Mucosa of rectum (tissue), 2 donors: Measurements from ENCODE around the gene GLB1L.
"Not testable (repeated sequence)": the region's sequence is repeated elsewhere in the genome, so short reads cannot be mapped to it uniquely, and the experiment has no call there.

Experiments
- H3K27ac ChIP-seq, 2 donors: one replicate each; pipeline ENCODE4 v1.7.0; 2013; ENCODE audit warnings: inconsistent platforms in 2 of 2, low read depth in 2 of 2, low read length in 2 of 2
- H3K27me3 ChIP-seq, 2 donors: one replicate each; pipeline ENCODE4 v1.7.0; 2013; ENCODE audit warnings: low read length in 2 of 2; ENCODE audit not compliant: control insufficient read depth in 2 of 2, insufficient read depth in 2 of 2
- H3K36me3 ChIP-seq, 2 donors: one replicate each; pipeline ENCODE4 v1.7.0; 2013; ENCODE audit warnings: low read length in 2 of 2; ENCODE audit not compliant: control insufficient read depth in 2 of 2, insufficient read depth in 2 of 2
- H3K4me1 ChIP-seq, 2 donors: one replicate each; pipeline ENCODE4 v1.7.0; 2013; ENCODE audit warnings: low read length in 2 of 2, mild to moderate bottlenecking in 1 of 2; ENCODE audit not compliant: control insufficient read depth in 2 of 2, insufficient read depth in 2 of 2
- H3K4me3 ChIP-seq, 2 donors: one replicate each; pipeline ENCODE4 v1.7.0; 2013; ENCODE audit warnings: low read length in 2 of 2
- H3K9ac ChIP-seq, 2 donors: one replicate each; pipeline ENCODE4 v1.7.0; 2013; ENCODE audit warnings: low read length in 2 of 2, low read depth in 1 of 2, mild to moderate bottlenecking in 1 of 2
- H3K9me3 ChIP-seq, 2 donors: one replicate each; pipeline ENCODE4 v1.7.0; 2013; ENCODE audit warnings: low read length in 2 of 2; ENCODE audit not compliant: control insufficient read depth in 2 of 2
- donor health status: healthy.
- donor health status: Normal muscosa, but diverticular disease.

GLB1L gene

DNA sequence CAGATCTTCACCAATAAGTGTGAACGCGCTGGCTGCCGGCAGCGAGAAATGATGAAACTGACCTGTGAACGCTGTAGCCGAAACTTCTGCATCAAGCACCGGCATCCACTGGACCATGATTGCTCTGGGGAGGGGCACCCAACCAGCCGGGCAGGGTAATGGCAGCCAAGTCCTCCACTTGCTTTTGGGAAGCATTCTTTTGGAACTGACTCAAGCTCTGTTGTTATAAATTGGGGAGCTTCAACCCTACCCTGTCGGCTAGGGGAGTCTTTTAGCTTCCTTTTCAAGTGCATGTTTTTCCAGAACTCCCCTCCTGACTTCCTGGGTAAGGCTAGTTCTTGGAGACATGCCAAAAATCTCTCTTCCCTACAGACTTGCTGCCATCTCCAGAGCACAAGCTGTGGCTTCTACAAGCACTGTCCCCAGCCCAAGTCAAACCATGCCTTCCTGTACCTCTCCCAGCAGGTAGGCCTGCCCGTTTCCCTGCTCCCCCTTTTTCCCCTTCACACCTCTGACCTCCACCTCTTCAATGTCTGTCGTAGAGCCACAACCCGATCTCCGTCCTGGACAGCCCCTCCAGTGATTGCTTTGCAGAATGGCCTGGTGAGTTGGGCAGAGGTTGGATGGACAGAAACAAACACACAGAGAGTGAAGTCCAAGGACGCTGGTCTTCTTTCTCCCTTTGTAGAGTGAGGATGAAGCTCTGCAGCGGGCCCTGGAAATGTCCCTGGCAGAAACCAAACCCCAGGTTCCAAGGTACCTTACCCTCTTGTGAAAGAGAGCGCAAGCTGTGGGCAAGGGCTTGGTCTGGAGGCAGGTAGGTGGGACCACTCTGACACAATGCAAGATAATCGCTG is 37.1 kb downstream of the GLB1L start:
- H3K4me3 ChIP-seq: peak overlapping the region in 1 of 2 donors; percentile 79
- peaks cover 23 to 29% of the 10 kb centered on the region in 2 donors for H3K36me3 ChIP-seq
- peaks cover 16 to 19% of the 10 kb centered on the region in 2 donors for H3K4me1 ChIP-seq
- no peaks in the 10 kb centered on the region for H3K27me3 ChIP-seq
- no peaks in the 10 kb centered on the region for H3K9me3 ChIP-seq
- H3K9ac ChIP-seq: peak overlapping the region in 1 of 2 donors; percentile 67
- H3K27ac ChIP-seq: no peak overlapping the region

DNA sequence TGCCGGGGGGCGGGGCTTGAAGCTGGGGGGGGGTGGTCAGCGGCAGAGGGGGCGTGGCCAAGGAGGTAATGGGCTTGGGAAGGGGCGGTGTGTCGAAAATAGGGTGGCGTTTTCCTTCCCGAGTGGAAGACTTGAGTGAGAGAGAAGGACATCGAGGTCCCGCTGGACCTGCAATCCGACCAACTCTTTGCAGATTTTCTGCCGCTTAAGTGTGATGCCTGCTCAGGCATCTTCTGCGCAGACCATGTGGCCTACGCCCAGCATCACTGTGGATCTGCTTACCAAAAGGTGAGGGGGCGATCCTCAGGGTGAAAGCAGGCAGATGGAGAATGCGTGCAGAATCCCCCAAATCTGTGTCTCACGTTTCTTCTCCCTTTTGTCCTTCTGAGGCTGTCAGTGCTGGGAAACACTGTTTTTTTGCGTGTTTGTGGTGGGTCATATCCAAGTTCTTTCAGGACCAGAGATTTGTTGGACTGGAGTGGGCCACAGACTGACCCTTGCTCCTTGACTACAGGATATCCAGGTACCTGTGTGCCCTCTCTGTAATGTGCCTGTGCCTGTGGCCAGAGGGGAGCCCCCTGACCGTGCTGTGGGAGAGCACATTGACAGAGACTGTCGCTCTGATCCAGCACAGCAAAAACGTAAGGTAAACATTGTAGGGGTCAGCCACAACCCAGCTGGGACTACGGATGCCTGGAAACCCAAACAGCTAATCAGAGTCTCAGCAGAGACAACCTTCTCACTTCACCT is 37.9 kb downstream of the GLB1L start:
- Histone ChIP-seq H3K27me3 (no peaks in the 10 kb centered on the region), H3K27ac (peak overlapping the region; percentile 94 to 98), H3K4me3 (peak overlapping the region; percentile 56 to 79), H3K9ac (peak overlapping the region; percentile 38 to 67), H3K4me1 (peaks cover 16 to 19% of the 10 kb centered on the region in 2 donors), H3K36me3 (peaks cover 18 to 28% of the 10 kb centered on the region in 2 donors), H3K9me3 (no peaks in the 10 kb centered on the region)

DNA sequence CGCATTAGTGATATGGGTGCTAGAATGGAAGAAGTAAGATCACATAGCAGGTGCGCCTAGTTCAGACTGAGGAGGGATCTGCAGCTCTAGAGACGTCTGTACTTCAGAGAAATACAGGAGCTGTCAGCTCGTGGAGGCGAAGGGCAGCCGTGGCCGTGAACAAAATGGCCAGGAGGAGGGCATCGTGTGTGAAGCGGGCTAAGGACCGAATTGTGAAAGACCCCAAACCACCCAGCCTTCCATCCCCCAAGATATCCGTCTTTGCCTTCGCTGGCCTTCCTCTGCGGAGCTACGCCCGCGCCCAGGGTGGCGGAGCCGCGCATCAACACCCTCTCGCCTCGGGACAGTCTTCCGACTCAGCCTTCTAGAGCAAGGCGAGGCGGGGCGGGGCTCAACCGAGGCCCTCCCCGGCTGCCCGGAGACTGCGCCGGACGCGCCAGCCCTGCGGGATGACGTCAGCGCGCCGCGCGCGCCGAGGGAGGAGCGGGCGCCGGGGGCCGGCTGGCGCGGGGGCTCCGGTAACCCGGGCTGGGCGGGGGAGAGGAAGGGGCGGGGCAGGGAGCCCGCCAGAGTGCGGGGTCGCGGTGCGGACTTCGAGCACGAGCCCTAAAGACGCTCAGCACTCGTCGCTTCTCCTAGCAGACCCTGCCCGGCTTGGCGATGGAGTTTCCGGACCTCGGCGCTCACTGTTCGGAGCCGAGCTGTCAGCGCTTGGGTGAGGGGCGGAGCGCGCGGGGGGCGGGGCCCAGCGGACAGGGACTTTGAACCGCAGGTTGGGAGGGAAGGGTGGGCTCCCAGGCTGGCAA is 38.7 kb downstream of the GLB1L start, which contains the start of gene ZFAND2B:
ZFAND2B (plus strand) TSS at position 455 of the 806 bp plus-strand sequence; CDS start at position 661, 206 bp downstream.
- Histone ChIP-seq H3K4me1 (peaks cover 16 to 19% of the 10 kb centered on the region in 2 donors), H3K36me3 (peaks cover 18 to 28% of the 10 kb centered on the region in 2 donors), H3K27me3 (no peaks in the 10 kb centered on the region), H3K9me3 (no peaks in the 10 kb centered on the region), H3K27ac (peak within 1 kb of the TSS; percentile 94 to 98), H3K9ac (peak within 1 kb of the TSS; percentile 92 to 98), H3K4me3 (peak within 1 kb of the TSS; percentile 71 to 93)

DNA sequence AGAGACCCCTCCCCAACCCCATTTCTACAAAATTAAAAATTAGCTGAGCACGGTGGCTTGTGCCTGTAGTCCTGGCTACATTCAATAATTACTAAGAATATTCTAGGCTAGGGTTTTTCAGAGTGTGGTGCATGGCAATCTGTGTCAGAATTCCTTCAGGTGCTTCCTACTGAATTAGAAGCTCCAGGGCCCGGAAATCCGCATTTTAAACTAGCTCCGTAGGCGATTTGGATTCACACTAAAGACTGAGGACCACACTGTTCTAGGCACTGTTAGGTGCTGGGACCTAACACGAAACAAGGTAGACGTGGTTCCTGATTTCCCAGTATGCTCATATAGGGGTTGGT is 39.3 kb downstream of the GLB1L start:
- Histone ChIP-seq H3K27me3 (no peaks in the 10 kb centered on the region), H3K4me3 (peak overlapping the region; percentile 71 to 93), H3K9me3 (no peaks in the 10 kb centered on the region), H3K9ac (peak overlapping the region; percentile 92 to 98), H3K4me1 (peaks cover 16 to 19% of the 10 kb centered on the region in 2 donors), H3K36me3 (peaks cover 18 to 25% of the 10 kb centered on the region in 2 donors), H3K27ac (peak overlapping the region; percentile 94 to 98)

DNA sequence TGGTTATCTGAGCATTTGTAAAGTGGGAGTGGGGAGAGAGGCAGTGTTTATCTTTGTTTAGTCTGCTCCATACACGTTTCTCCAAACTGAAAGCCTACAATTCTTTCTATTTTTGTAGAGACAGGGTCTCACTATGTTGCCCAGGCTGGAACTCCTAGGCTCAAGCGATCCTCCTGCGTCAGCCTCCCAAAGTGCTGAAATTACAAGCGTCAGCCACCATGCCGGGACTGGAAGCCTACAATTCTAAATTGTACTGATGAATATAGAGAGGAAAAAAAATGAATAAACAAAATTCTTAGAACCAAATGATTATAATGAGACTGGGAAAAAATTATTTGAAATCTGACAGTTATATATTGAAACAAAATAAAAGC is 40.1 kb downstream of the GLB1L start:
- Histone ChIP-seq H3K36me3 (peaks cover 17 to 18% of the 10 kb centered on the region in 2 donors), H3K9ac (no peak overlapping the region), H3K4me1 (peaks cover 16 to 19% of the 10 kb centered on the region in 2 donors), H3K27ac (no peak overlapping the region), H3K27me3 (no peaks in the 10 kb centered on the region), H3K4me3 (no peak overlapping the region), H3K9me3 (no peaks in the 10 kb centered on the region)

DNA sequence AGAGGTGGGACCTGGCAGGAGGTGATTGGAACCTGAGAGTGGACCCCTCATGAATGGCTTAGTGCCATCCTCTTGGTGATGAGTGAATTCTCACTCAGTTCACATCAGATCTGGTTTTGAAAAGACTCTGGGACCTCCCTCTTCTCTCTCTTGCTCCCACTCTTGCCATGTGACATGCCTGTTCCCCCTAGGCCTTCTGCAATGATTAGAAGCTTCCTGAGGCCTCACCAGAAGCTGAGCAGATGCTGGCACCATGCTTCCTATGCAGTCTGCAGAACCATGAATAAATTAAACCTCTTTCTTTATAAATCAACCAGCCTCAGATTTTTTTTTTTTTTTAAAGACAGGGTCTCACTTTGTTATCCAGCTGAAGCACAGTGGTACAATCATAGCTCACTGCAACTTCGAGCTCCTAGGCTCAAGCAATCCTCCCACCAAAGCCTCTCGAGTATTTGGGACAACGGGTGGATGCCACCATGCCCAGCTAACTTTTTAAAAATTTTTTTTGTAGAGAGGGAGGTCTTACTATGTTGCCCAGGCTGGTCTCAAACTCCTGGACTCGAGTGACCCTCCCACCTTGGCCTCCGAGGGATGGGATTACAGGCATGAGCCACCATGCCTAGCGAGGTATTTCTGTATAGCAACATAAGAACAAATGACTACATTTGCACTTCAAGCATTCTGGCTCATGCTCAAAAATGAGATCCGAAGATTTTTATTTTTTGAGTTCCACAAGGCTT is 40.6 kb downstream of the GLB1L start:
- Histone ChIP-seq H3K36me3 (peaks cover 13 to 16% of the 10 kb centered on the region in 2 donors), H3K9me3 (no peaks in the 10 kb centered on the region), H3K27ac (no peak overlapping the region), H3K4me3 (no peak overlapping the region), H3K27me3 (no peaks in the 10 kb centered on the region), H3K9ac (no peak overlapping the region), H3K4me1 (peaks cover 16 to 19% of the 10 kb centered on the region in 2 donors)

DNA sequence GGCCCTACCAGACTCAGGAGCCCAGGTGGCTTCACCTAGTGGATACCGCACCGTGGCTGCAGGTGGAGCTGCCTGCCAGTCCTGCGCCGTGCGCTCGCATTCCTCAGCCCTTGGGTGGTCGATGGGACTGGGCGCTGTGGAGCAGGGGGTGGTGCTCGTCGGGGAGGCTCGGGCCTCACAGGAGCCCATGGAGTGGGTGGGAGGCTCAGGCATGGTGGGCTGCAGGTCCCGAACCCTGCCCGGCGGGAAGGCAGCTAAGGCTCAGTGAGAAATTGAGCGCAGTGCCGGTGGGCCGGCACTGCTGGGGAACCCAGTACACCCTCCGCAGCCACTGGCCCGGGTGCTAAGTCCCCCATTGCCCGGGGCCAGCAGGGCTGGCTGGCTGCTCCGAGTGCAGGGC is 43.9 kb downstream of the GLB1L start:
- not testable (repeated sequence) for H3K27ac ChIP-seq, H3K4me3 ChIP-seq, H3K9ac ChIP-seq, H3K9me3 ChIP-seq, H3K27me3 ChIP-seq, H3K4me1 ChIP-seq, H3K36me3 ChIP-seq

DNA sequence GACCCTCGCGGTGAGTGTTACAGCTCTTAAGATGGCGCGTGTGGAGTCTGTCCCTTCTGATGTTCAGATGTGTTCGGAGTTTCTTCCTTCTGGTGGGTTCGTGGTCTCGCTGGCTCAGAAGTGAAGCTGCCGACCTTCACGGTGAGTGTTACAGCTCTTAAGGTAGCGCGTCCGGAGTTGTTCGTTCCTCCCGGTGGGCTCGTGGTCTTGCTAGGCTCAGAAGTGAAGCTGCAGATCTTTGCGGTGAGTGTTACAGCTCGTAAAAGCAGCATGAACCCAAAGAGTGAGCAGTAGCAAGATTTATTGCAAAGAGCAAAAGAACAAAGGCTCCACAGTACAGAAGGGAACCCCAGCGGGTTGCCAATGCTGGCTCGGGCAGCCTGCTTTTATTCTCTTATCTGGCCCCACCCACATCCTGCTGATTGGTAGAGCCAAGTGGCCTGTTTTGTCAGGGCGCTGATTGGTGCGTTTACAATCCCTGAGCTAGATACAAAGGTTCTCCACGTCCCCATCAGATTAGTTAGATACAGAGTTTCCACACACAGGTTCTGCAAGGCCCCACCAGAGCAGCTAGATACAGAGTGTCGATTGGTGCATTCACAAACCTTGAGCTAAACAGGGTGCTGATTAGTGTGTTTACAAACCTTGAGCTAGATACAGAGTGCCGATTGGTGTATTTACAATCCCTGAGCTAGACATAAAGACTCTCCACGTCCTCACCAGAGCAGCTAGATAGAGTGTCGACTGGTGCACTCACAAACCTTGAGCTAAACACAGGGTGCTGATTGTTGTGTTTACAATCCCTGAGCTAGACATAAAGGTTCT is 44.5 kb downstream of the GLB1L start:
- H3K9me3 ChIP-seq, H3K27me3 ChIP-seq, H3K36me3 ChIP-seq, H3K4me1 ChIP-seq, H3K9ac ChIP-seq, H3K27ac ChIP-seq, H3K4me3 ChIP-seq: not testable (repeated sequence)
